Panc1 (cell line): ENCODE measurements around the gene CCDC160. TPM values are rescaled to one million over a fixed set of nuclear protein-coding genes. Genes with fewer than 3 reads are reported as not detected.
A peak's percentile ranks its signal among the peaks of the same experiment; 100 is the strongest.

Source experiments
- ATAC-seq: fragments of 200-7000 bp; cut with Tn5 transposase; 2 replicates; pipeline ENCODE4 v1.9.1; 2020; ENCODE audit warnings: mild to moderate bottlenecking, moderate library complexity
- Bru-seq: library from RNA; stranded (reverse); fragments of 400-500 nt; gene quantifications from one replicate; lab custom pipeline; 2021; lab: Mats Ljungman, UMichigan
- BruChase-seq, 2 experiments: library from RNA; stranded (reverse); fragments of 400-500 nt; gene quantifications; one replicate each; lab custom pipeline; 2021; lab: Mats Ljungman, UMichigan
- BruUV-seq: library from RNA; stranded (reverse); fragments of 400-500 nt; replicated peaks from 2 replicates; lab custom pipeline; 2021; lab: Mats Ljungman, UMichigan
- CTCF ChIA-PET: fragments of 300-600 bp; sonication (Branson Sonifier 250); formaldehyde crosslinking; loops from one replicate; lab custom pipeline; 2022; ENCODE audit warnings: antibody characterized with exemption; lab: Charles Lee
- POLR2A ChIA-PET: fragments of 300-600 bp; sonication (Branson Sonifier 250); formaldehyde crosslinking; loops from one replicate; lab custom pipeline; 2022; ENCODE audit warnings: antibody characterized with exemption; lab: Charles Lee
- DNase-seq: peaks from one replicate; pipeline ENCODE4 v3.0.0-alpha.2; 2010; ENCODE audit warnings: low read depth, low spot score
- H3K27ac ChIP-seq: 2 replicates; pipeline ENCODE4 v1.5.1; 2011; ENCODE audit warnings: mild to moderate bottlenecking, low read length, inconsistent platforms
- H3K27me3 ChIP-seq: fragments of 200-500 bp; sonication (Bioruptor generic); 2 replicates; pipeline ENCODE4 v1.6.0; 2014; ENCODE audit warnings: low read length, inconsistent platforms; ENCODE audit not compliant: control insufficient read depth, insufficient read depth
- H3K36me3 ChIP-seq: fragments of 200-500 bp; sonication (Bioruptor generic); 2 replicates; pipeline ENCODE4 v1.5.1; 2014; ENCODE audit warnings: inconsistent platforms, mild to moderate bottlenecking, low read length, moderate library complexity; ENCODE audit not compliant: control insufficient read depth, insufficient read depth
- H3K4me1 ChIP-seq: 2 replicates; pipeline ENCODE4 v1.5.1; 2011; ENCODE audit warnings: inconsistent platforms, mild to moderate bottlenecking, low read length, moderate library complexity; ENCODE audit not compliant: control insufficient read depth, insufficient read depth
- H3K4me3 ChIP-seq, 2 experiments: 2 replicates each; pipeline ENCODE4 v1.5.1; 2011 to 2012; ENCODE audit warnings: low read depth in 2 of 2, low read length in 2 of 2, mild to moderate bottlenecking in 2 of 2, inconsistent platforms in 1 of 2, moderate library complexity in 1 of 2
- H3K9me3 ChIP-seq: fragments of 200-500 bp; sonication (Bioruptor generic); 2 replicates; pipeline ENCODE4 v1.5.1; 2014; ENCODE audit warnings: low read depth, mild to moderate bottlenecking, inconsistent platforms, low read length, moderate library complexity; ENCODE audit not compliant: control insufficient read depth, insufficient read depth
- POLR2AphosphoS5 ChIP-seq: IDR thresholded peaks from 2 replicates; pipeline ENCODE4 v1.6.1; 2012; ENCODE audit warnings: mild to moderate bottlenecking, low read depth, low read length, moderate library complexity
- SIN3A ChIP-seq: IDR thresholded peaks from 2 replicates; pipeline ENCODE4 v1.6.1; 2012; ENCODE audit warnings: low read depth, mild to moderate bottlenecking, low read length, moderate library complexity, borderline replicate concordance; ENCODE audit not compliant: insufficient read depth
- TCF7L2 ChIP-seq: IDR thresholded peaks from 2 replicates; pipeline ENCODE4 v1.6.1; 2011; ENCODE audit warnings: mild to moderate bottlenecking, low read depth, low read length, inconsistent platforms
- in situ Hi-C: cut with HindIII; loops from 2 replicates; pipeline ENCODE4 v1.10.0; 2016; ENCODE audit warnings: low sequenced_read_pairs, low pct_unique_long_range_greater_than_20kb
- intact Hi-C: fragments of 100-400 bp; cut with micrococcal nuclease; formaldehyde crosslinking; loops from one replicate; pipeline ENCODE4 v1.10.0; 2022; ENCODE audit not compliant: unreplicated experiment
- long read RNA-seq: library from polyadenylated mRNA; unstranded; transcript quantifications from one replicate; pipeline ENCODE4 v2.0.0, GENCODE V29; 2021; ENCODE audit not compliant: unreplicated experiment
- polyA plus RNA-seq: library from polyadenylated mRNA; unstranded; fragments of >200 nt; gene quantifications from one replicate; pipeline ENCODE4 v1.2.1, GENCODE V29; 2012; ENCODE audit warnings: missing spikeins; ENCODE audit not compliant: insufficient read length
- total RNA-seq: library from RNA; stranded (reverse); gene quantifications from one replicate; pipeline ENCODE4 v1.2.1, GENCODE V29; 2021; ENCODE audit not compliant: unreplicated experiment
- TF ChIP-seq, protein P1 (sequence below), 2 experiments: IDR thresholded peaks; 2 replicates each; pipeline ENCODE4 v1.6.1; 2011 to 2012; ENCODE audit warnings: low read depth in 2 of 2, control low read depth in 1 of 2, low read length in 1 of 2, mild to moderate bottlenecking in 1 of 2, moderate library complexity in 1 of 2; ENCODE audit not compliant: insufficient read depth in 1 of 2
- TF ChIP-seq, protein P2 (sequence below): fragments of 450-650 bp; IDR thresholded peaks from 2 replicates; pipeline ENCODE4 v1.5.1; 2017; ENCODE audit warnings: mild to moderate bottlenecking

Gene CCDC160
- not detected for total RNA-seq
- not detected for polyA plus RNA-seq
- Bru-seq, nascent RNA = percentile 8 among the genes with signal in this experiment
- BruChase-seq, experiment 1, labeled RNA remaining after a 2-hour chase = not detected
- not detected for BruChase-seq, experiment 2, labeled RNA remaining after a 6-hour chase
- long read RNA-seq = 0 reads

- TF ChIP-seq POLR2AphosphoS5 = no peak
- TF ChIP-seq TCF7L2 = no peak
- TF ChIP-seq, protein P1, sequence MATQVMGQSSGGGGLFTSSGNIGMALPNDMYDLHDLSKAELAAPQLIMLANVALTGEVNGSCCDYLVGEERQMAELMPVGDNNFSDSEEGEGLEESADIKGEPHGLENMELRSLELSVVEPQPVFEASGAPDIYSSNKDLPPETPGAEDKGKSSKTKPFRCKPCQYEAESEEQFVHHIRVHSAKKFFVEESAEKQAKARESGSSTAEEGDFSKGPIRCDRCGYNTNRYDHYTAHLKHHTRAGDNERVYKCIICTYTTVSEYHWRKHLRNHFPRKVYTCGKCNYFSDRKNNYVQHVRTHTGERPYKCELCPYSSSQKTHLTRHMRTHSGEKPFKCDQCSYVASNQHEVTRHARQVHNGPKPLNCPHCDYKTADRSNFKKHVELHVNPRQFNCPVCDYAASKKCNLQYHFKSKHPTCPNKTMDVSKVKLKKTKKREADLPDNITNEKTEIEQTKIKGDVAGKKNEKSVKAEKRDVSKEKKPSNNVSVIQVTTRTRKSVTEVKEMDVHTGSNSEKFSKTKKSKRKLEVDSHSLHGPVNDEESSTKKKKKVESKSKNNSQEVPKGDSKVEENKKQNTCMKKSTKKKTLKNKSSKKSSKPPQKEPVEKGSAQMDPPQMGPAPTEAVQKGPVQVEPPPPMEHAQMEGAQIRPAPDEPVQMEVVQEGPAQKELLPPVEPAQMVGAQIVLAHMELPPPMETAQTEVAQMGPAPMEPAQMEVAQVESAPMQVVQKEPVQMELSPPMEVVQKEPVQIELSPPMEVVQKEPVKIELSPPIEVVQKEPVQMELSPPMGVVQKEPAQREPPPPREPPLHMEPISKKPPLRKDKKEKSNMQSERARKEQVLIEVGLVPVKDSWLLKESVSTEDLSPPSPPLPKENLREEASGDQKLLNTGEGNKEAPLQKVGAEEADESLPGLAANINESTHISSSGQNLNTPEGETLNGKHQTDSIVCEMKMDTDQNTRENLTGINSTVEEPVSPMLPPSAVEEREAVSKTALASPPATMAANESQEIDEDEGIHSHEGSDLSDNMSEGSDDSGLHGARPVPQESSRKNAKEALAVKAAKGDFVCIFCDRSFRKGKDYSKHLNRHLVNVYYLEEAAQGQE (IDR thresholded peaks at IDR 0.05; ENCODE audit: insufficient read depth in 1 of 2, low read depth in 2 of 2, low read length in 1 of 2) = no peak
- TF ChIP-seq, protein P2, sequence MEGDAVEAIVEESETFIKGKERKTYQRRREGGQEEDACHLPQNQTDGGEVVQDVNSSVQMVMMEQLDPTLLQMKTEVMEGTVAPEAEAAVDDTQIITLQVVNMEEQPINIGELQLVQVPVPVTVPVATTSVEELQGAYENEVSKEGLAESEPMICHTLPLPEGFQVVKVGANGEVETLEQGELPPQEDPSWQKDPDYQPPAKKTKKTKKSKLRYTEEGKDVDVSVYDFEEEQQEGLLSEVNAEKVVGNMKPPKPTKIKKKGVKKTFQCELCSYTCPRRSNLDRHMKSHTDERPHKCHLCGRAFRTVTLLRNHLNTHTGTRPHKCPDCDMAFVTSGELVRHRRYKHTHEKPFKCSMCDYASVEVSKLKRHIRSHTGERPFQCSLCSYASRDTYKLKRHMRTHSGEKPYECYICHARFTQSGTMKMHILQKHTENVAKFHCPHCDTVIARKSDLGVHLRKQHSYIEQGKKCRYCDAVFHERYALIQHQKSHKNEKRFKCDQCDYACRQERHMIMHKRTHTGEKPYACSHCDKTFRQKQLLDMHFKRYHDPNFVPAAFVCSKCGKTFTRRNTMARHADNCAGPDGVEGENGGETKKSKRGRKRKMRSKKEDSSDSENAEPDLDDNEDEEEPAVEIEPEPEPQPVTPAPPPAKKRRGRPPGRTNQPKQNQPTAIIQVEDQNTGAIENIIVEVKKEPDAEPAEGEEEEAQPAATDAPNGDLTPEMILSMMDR = no peak
- no peak for TF ChIP-seq SIN3A
- no peaks in the 10 kb centered on the region for H3K4me1 ChIP-seq
- H3K9me3 ChIP-seq = no peaks in the 10 kb centered on the region
- DNase-seq (no peak), ATAC-seq (peak; percentile 90)
- ChIA-PET POLR2A (no interaction called here), CTCF (no interaction called here)
- intact Hi-C loops (no loop called here), in situ Hi-C loops (no loop called here)
- no peaks in the 10 kb centered on the region for H3K36me3 ChIP-seq
- BruUV-seq = no TSS peak
- no peak within 1 kb of the TSS for H3K27ac ChIP-seq
- H3K4me3 ChIP-seq = peak within 1 kb of the TSS; percentile 43 to 48
- H3K27me3 ChIP-seq = peaks cover 6% of the 10 kb centered on the region
These were observed at the start of gene CCDC160 for GRCh38 chrX:134236626-134237614. Gene CCDC160, plus strand, starts transcription at chrX:134237182. Its CDS starts 7,619 bp downstream, at chrX:134244801.

- Histone ChIP-seq H3K27me3 (peaks cover 14% of the 10 kb centered on the region), H3K4me1 (no peaks in the 10 kb centered on the region), H3K4me3 (no peak overlapping the region), H3K9me3 (no peaks in the 10 kb centered on the region), H3K36me3 (no peaks in the 10 kb centered on the region), H3K27ac (no peak overlapping the region)
- no TSS peak for BruUV-seq
- ATAC-seq = no peak
- in situ Hi-C loops = no loop called here
- intact Hi-C loops = no loop called here
- TF ChIP-seq SIN3A = no peak
- no peak for DNase-seq
- CTCF ChIA-PET = no interaction called here
- POLR2A ChIA-PET = no interaction called here
These were observed 45.7 kb upstream of the CCDC160 start for GRCh38 chrX:134191281-134191680.
